GM12875 (cell line): ENCODE results near the gene ZNF507.

ENCODE experiments used
- H3K4me3 ChIP-seq: one replicate; pipeline ENCODE4 v1.5.1; 2011; ENCODE audit warnings: low read depth, low read length, control low read depth
- CTCF ChIP-seq: IDR thresholded peaks from 2 replicates; pipeline ENCODE4 v1.5.1; 2011; ENCODE audit warnings: low read depth, mild to moderate bottlenecking, control low read depth, inconsistent platforms, low read length, moderate library complexity, borderline replicate concordance; ENCODE audit not compliant: insufficient read depth

The ZNF507 gene

DNA sequence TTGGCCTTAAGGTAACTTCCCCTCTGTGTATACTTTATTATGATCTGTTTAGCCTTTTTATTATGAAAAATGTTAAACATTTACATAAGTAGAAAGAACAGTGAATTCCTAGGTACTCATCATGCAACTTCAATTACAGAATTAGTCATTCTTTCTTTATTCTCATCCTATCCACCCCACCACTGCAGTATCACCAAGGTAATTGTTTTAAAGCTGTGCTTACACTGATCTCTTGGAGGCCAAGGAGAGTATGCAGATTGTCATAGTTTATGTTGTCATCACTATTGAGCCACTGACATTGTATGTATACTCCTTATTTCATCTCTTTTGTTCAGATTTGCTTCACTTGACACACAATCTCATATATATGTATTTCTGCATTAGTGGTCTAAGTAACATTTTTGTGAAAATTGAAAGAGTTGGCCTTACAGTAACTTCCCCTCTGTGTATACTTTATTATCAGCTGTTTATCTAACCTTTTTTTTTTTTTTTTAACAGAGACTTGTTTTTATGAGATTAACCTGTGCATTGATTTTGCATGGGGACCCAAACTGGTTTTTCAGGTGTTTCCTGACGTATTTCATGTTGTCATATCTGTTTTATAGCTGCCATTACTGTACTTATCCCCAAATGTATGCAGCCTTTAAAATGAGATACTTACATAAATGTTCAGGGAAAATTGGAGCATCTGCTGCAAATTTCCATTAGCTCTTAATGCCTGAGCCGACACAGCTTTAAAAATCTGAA is 4.5 kb downstream of the ZNF507 start:
- TF ChIP-seq CTCF: no peak
- H3K4me3 ChIP-seq: no peak overlapping the region

DNA sequence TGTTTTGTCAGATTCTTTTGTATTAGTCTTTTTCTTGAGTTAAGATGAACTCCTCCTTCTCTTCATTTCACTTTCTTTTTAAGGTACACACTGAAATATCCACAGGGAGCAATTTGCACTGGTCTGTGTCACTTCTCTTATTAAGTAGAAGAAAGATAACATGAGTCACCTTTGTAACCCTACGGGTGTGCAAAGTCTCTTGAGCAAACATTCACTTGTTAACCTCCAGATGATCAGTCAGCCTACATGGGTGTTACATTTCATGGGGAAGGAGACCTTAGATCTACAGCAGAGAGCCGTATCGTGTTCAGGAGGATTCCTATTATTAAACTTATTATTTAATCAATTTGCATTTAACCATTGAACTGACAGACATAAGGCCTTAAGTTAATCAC is 5.1 kb downstream of the ZNF507 start:
- no peak overlapping the region for H3K4me3 ChIP-seq
- no peak for TF ChIP-seq CTCF

GRCh38 chr19:32350987-32351348 is 5.6 kb downstream of the ZNF507 start:
- no peak for TF ChIP-seq CTCF
- no peak overlapping the region for H3K4me3 ChIP-seq

DNA sequence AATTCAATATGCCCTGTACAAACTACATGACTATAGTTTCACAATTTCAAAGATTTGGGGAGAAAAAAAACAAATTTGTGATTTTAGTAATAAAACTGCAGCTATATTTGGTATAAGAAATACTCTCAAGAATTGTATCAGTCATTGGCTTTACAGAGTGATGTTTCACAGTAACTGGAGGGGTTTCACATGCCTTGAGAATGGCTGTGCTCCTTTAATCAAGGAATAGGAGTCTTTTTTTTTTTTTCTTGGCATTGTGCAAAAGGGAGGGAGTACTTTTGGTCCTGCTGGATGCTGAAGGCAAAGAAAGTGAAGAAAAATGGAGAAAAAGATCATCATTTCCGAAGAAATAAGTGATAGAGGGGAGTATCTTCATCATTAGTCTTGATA is 6.8 kb downstream of the ZNF507 start:
- H3K4me3 ChIP-seq: no peak overlapping the region
- no peak for TF ChIP-seq CTCF

DNA sequence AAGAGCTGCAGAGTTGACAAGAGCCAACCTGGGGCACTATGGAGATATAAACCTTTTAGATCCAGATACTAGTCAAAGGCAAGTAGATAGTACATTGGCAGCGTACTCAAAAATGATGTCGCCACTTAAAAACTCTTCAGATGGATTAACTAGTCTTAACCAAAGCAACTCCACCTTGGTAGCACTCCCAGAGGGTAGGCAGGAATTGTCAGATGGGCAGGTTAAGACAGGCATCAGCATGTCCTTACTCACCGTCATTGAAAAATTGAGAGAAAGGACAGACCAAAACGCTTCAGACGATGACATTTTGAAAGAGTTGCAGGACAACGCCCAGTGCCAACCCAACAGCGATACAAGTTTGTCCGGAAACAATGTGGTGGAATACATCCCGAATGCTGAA is 8.9 kb downstream of the ZNF507 start:
- TF ChIP-seq CTCF: no peak
- H3K4me3 ChIP-seq: no peak overlapping the region

- H3K4me3 ChIP-seq: no peak overlapping the region
- no peak for TF ChIP-seq CTCF
Observed at GRCh38 chr19:32355309-32355708, 9.9 kb downstream of the ZNF507 start.

DNA sequence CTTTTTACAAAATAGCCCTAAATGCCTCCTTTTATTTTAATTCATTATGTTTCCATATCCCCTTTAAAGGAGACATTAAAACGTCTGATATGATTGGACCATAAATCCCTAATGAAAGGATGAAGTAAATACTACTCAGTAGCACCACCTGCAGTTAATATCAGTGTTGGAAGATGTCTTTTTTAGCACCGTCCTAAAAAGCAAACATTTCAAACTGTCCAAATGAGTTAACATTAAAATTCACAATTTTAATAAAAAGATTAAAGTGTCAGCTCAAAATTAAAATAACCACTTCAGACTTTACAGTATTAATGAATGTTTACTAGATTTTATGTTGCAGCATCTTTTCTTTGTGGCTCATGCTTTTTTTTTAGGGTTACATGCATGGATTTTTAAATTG is 12.3 kb downstream of the ZNF507 start:
- no peak for TF ChIP-seq CTCF
- H3K4me3 ChIP-seq: no peak overlapping the region
